H1 (cell line): Measurements from ENCODE around the gene PNCK. TPM values are rescaled to one million over a fixed set of nuclear protein-coding genes. Genes with fewer than 3 reads are reported as not detected.

Experiments used
- BACH1 ChIP-seq: IDR thresholded peaks from 2 replicates; pipeline ENCODE4 v1.6.1; 2012; ENCODE audit warnings: low read length, improper control_type of control experiment
- CBX5 ChIP-seq: fragments of 300-800, 300-1000 bp; sonication (generic); IDR thresholded peaks from 2 replicates; pipeline ENCODE4 v1.7.1; 2016; ENCODE audit warnings: antibody characterized with exemption, low read length, low read depth
- CHD7 ChIP-seq: fragments of 300-600 bp; sonication (generic); IDR thresholded peaks from 2 replicates; pipeline ENCODE4 v1.7.1; 2012; ENCODE audit warnings: low read length, moderate library complexity, mild to moderate bottlenecking, inconsistent platforms; ENCODE audit not compliant: insufficient replicate concordance
- JUND ChIP-seq: IDR thresholded peaks from 2 replicates; pipeline ENCODE4 v1.6.1; 2011; ENCODE audit warnings: mild to moderate bottlenecking, improper control_type of control experiment, low read length
- MAFK ChIP-seq: IDR thresholded peaks from 2 replicates; pipeline ENCODE4 v1.6.1; 2012; ENCODE audit warnings: low read depth, mild to moderate bottlenecking, improper control_type of control experiment, low read length
- MAX ChIP-seq: IDR thresholded peaks from 2 replicates; pipeline ENCODE4 v1.6.1; 2012; ENCODE audit warnings: inconsistent platforms
- RNF2 ChIP-seq: fragments of 200-900, 300-1000 bp; sonication (generic); IDR thresholded peaks from 2 replicates; pipeline ENCODE4 v1.7.1; 2016; ENCODE audit warnings: borderline replicate concordance, low read depth, mild to moderate bottlenecking, antibody characterized with exemption, low read length; ENCODE audit not compliant: poor library complexity, severe bottlenecking; ENCODE audit errors: missing control alignments
- RXRA ChIP-seq: IDR thresholded peaks from 2 replicates; pipeline ENCODE4 v1.6.1; 2011; ENCODE audit warnings: low read depth, mild to moderate bottlenecking, low read length, moderate library complexity; ENCODE audit not compliant: insufficient read depth
- SAP30 ChIP-seq: fragments of 300-600 bp; sonication (generic); IDR thresholded peaks from 2 replicates; pipeline ENCODE4 v1.7.1; 2012; ENCODE audit warnings: low read length, moderate library complexity, mild to moderate bottlenecking, inconsistent platforms; ENCODE audit not compliant: insufficient read depth, insufficient replicate concordance
- polyA plus RNA-seq, 7 experiments: library from polyadenylated mRNA; depleted of rRNA in 3 of 7; stranded (reverse) in 5 of 7; unstranded in 2 of 7; fragments of >200 nt in 5 of 7; fragments of 200-250 nt in 2 of 7; gene quantifications; 1 replicate in 5 of 7; 2 replicates in 1 of 7; 4 replicates in 1 of 7; pipeline versions ENCODE4 v1.2.1 to v1.2.3, GENCODE V29; 2011 to 2013; ENCODE audit warnings: missing spikeins in 2 of 7, mixed read lengths in 2 of 7
- total RNA-seq: library from RNA; stranded (reverse); fragmentation: NEBNext Ultra II Directional; extraction: Animal tissue kit (Norgen Biotek cat#: 25700); gene quantifications from 2 replicates; pipeline ENCODE4 v1.2.1, GENCODE V29; 2021

PNCK gene
- total and polyA plus RNA-seq, 2 of the 8 experiments (the other 6 are each of a cell fraction or from before 2014, with no cell fraction given), result 6.2 to 6.3 TPM

- TF ChIP-seq CHD7 (no peak), MAX (no peak), RXRA (no peak), JUND (no peak), MAFK (no peak), CBX5 (no peak), BACH1 (no peak), RNF2 (no peak), SAP30 (no peak)
These were observed 12.4 kb upstream of the PNCK start (continued) for GRCh38 chrX:153685751-153686696.
